Trophoblast cell (in vitro differentiated cells and primary cell): ENCODE measurements around the gene ZNF423.

Experiments used
- DNase-seq, 2 donors: peaks; one replicate each; pipeline ENCODE4 v3.0.0-alpha.2; 2016
- H2AFZ ChIP-seq: 2 replicates; pipeline ENCODE4 v1.6.1; 2013; ENCODE audit warnings: low read length, moderate library complexity, mild to moderate bottlenecking; ENCODE audit not compliant: insufficient read depth, poor library complexity
- H2AK5ac ChIP-seq: 2 replicates; pipeline ENCODE4 v1.6.1; 2013; ENCODE audit warnings: mild to moderate bottlenecking, low read length
- H2BK120ac ChIP-seq: 2 replicates; pipeline ENCODE4 v1.6.1; 2013; ENCODE audit warnings: low read length, mild to moderate bottlenecking, moderate library complexity; ENCODE audit not compliant: insufficient read depth, poor library complexity
- H2BK12ac ChIP-seq: 2 replicates; pipeline ENCODE4 v1.6.1; 2013; ENCODE audit warnings: mild to moderate bottlenecking, low read length, moderate library complexity
- H2BK5ac ChIP-seq: 2 replicates; pipeline ENCODE4 v1.6.1; 2013; ENCODE audit warnings: low read length, low read depth, moderate library complexity, mild to moderate bottlenecking; ENCODE audit not compliant: poor library complexity
- H3K14ac ChIP-seq: 2 replicates; pipeline ENCODE4 v1.6.1; 2013; ENCODE audit warnings: mild to moderate bottlenecking, low read length
- H3K18ac ChIP-seq: 2 replicates; pipeline ENCODE4 v1.6.1; 2013; ENCODE audit warnings: mild to moderate bottlenecking, low read length
- H3K23ac ChIP-seq: 2 replicates; pipeline ENCODE4 v1.6.1; 2013; ENCODE audit warnings: low read length
- H3K27ac ChIP-seq: 2 replicates; pipeline ENCODE4 v1.5.1; 2013; ENCODE audit warnings: low read depth, mild to moderate bottlenecking, inconsistent platforms, low read length, moderate library complexity
- H3K27me3 ChIP-seq: 2 replicates; pipeline ENCODE4 v1.6.1; 2013; ENCODE audit warnings: inconsistent platforms, mild to moderate bottlenecking, low read length, moderate library complexity; ENCODE audit not compliant: insufficient read depth
- H3K36me3 ChIP-seq, 2 experiments: 1 replicate in 1 of 2; 2 replicates in 1 of 2; pipeline ENCODE4 v1.6.1; 2013; ENCODE audit warnings: low read length in 2 of 2, mild to moderate bottlenecking in 2 of 2, moderate library complexity in 1 of 2; ENCODE audit not compliant: insufficient read depth in 2 of 2, control insufficient read depth in 1 of 2
- H3K4ac ChIP-seq: 2 replicates; pipeline ENCODE4 v1.6.1; 2013; ENCODE audit warnings: low read depth, mild to moderate bottlenecking, low read length, moderate library complexity
- H3K4me1 ChIP-seq, 2 experiments: 1 replicate in 1 of 2; 2 replicates in 1 of 2; pipeline ENCODE4 v1.6.1; 2013; ENCODE audit warnings: low read length in 2 of 2, mild to moderate bottlenecking in 2 of 2, moderate library complexity in 1 of 2; ENCODE audit not compliant: insufficient read depth in 2 of 2, control insufficient read depth in 1 of 2
- H3K4me2 ChIP-seq: 2 replicates; pipeline ENCODE4 v1.6.1; 2013; ENCODE audit warnings: inconsistent platforms, mild to moderate bottlenecking, low read length, moderate library complexity
- H3K4me3 ChIP-seq: 2 replicates; pipeline ENCODE4 v1.5.1; 2013; ENCODE audit warnings: mild to moderate bottlenecking, low read depth, low read length, inconsistent platforms
- H3K79me1 ChIP-seq: one replicate; pipeline ENCODE4 v1.6.1; 2013; ENCODE audit warnings: low read length
- H3K79me2 ChIP-seq: 2 replicates; pipeline ENCODE4 v1.6.1; 2013; ENCODE audit warnings: low read length, mild to moderate bottlenecking; ENCODE audit not compliant: control insufficient read depth, insufficient read depth, poor library complexity
- H3K9ac ChIP-seq: 2 replicates; pipeline ENCODE4 v1.6.1; 2013; ENCODE audit warnings: mild to moderate bottlenecking, low read length
- H3K9me3 ChIP-seq: 2 replicates; pipeline ENCODE4 v1.6.1; 2013; ENCODE audit warnings: low read depth, mild to moderate bottlenecking, control low read depth, inconsistent platforms, low read length; ENCODE audit not compliant: insufficient read depth
- H4K12ac ChIP-seq: 2 replicates; pipeline ENCODE4 v1.6.1; 2013; ENCODE audit warnings: low read depth, mild to moderate bottlenecking, low read length, moderate library complexity
- H4K8ac ChIP-seq: 2 replicates; pipeline ENCODE4 v1.6.1; 2013; ENCODE audit warnings: low read depth, mild to moderate bottlenecking, low read length, moderate library complexity
- H4K91ac ChIP-seq: one replicate; pipeline ENCODE4 v1.6.1; 2013; ENCODE audit warnings: low read depth, mild to moderate bottlenecking, low read length, moderate library complexity
- WGBS: extraction: QIAGEN DNeasy Blood & Tissue Kit; methylation state at CpG from one replicate; pipeline ENCODE4 v1.1.7; 2013; ENCODE audit warnings: missing lambda C conversion rate; ENCODE audit not compliant: insufficient read length, insufficient coverage; ENCODE audit errors: extremely low coverage; 5-methylcytosine and 5-hydroxymethylcytosine counted together

ZNF423 gene

GRCh38 chr16:49647673-49648072, 208.2 kb downstream of the ZNF423 start:
- Histone ChIP-seq H4K12ac (no peak overlapping the region), H3K9me3 (peaks cover 3% of the 10 kb centered on the region), H3K4me2 (no peak overlapping the region), H4K8ac (no peak overlapping the region), H2AK5ac (no peak overlapping the region), H2BK5ac (no peak overlapping the region), H3K4me3 (no peak overlapping the region), H2AFZ (no peak overlapping the region), H4K91ac (no peak overlapping the region), H3K36me3 (no peaks in the 10 kb centered on the region), H2BK12ac (no peak overlapping the region), H3K9ac (no peak overlapping the region), H2BK120ac (no peak overlapping the region), H3K79me1 (peaks cover 2% of the 10 kb centered on the region), H3K4ac (no peak overlapping the region), H3K79me2 (no peaks in the 10 kb centered on the region), H3K27ac (no peak overlapping the region), H3K4me1 (no peaks in the 10 kb centered on the region), H3K23ac (no peak overlapping the region), H3K18ac (no peak overlapping the region), H3K27me3 (no peaks in the 10 kb centered on the region), H3K14ac (no peak overlapping the region)
- WGBS: no CpG with 5 or more reads among the region's 2 CpGs
- DNase-seq: peak in 1 of 2 donors; percentile 4

GRCh38 chr16:49645263-49645662, 210.6 kb downstream of the ZNF423 start:
- no peak overlapping the region for H4K12ac ChIP-seq
- H4K8ac ChIP-seq: no peak overlapping the region
- no peak overlapping the region for H3K9ac ChIP-seq
- no peak overlapping the region for H3K4me2 ChIP-seq
- H3K4ac ChIP-seq: no peak overlapping the region
- peaks cover under 1% of the 10 kb centered on the region for H3K79me1 ChIP-seq
- no peaks in the 10 kb centered on the region for H3K27me3 ChIP-seq
- no peak overlapping the region for H3K4me3 ChIP-seq
- H3K9me3 ChIP-seq: peaks cover 3% of the 10 kb centered on the region
- DNase-seq: no peak
- H3K79me2 ChIP-seq: no peaks in the 10 kb centered on the region
- H3K4me1 ChIP-seq: peaks cover 7 to 9% of the 10 kb centered on the region in 2 experiments
- H2BK5ac ChIP-seq: no peak overlapping the region
- no peak overlapping the region for H4K91ac ChIP-seq
- no peak overlapping the region for H3K14ac ChIP-seq
- no peak overlapping the region for H3K27ac ChIP-seq
- no peak overlapping the region for H3K18ac ChIP-seq
- no peaks in the 10 kb centered on the region for H3K36me3 ChIP-seq
- no peak overlapping the region for H2BK120ac ChIP-seq
- H2AK5ac ChIP-seq: no peak overlapping the region
- H2BK12ac ChIP-seq: no peak overlapping the region
- no peak overlapping the region for H3K23ac ChIP-seq
- no CpG with 5 or more reads among the region's 1 CpG for WGBS
- no peak overlapping the region for H2AFZ ChIP-seq

- Histone ChIP-seq H3K79me2 (no peaks in the 10 kb centered on the region), H3K4me1 (peaks cover 16 to 18% of the 10 kb centered on the region in 2 experiments), H3K9me3 (peaks cover 3% of the 10 kb centered on the region), H2AFZ (no peak overlapping the region), H3K23ac (no peak overlapping the region), H2BK5ac (no peak overlapping the region), H3K4me2 (no peak overlapping the region), H3K18ac (no peak overlapping the region), H4K8ac (no peak overlapping the region), H2AK5ac (peak overlapping the region; percentile 38), H3K36me3 (no peaks in the 10 kb centered on the region), H3K14ac (no peak overlapping the region), H3K27ac (no peak overlapping the region), H3K4ac (no peak overlapping the region), H3K27me3 (no peaks in the 10 kb centered on the region), H3K9ac (no peak overlapping the region), H3K79me1 (peaks cover 4% of the 10 kb centered on the region), H2BK120ac (no peak overlapping the region), H4K91ac (no peak overlapping the region), H4K12ac (no peak overlapping the region), H2BK12ac (no peak overlapping the region), H3K4me3 (no peak overlapping the region)
- no CpG with 5 or more reads among the region's 4 CpGs for WGBS
- DNase-seq: no peak
These were observed 211.8 kb downstream of the ZNF423 start for GRCh38 chr16:49644145-49644463.

- H3K18ac ChIP-seq: no peak overlapping the region
- no peak for DNase-seq
- no peak overlapping the region for H3K23ac ChIP-seq
- no peak overlapping the region for H3K14ac ChIP-seq
- no peak overlapping the region for H4K91ac ChIP-seq
- H3K79me1 ChIP-seq: peaks cover 4% of the 10 kb centered on the region
- H3K4me3 ChIP-seq: no peak overlapping the region
- H2BK5ac ChIP-seq: no peak overlapping the region
- H2BK12ac ChIP-seq: no peak overlapping the region
- H3K79me2 ChIP-seq: no peaks in the 10 kb centered on the region
- H4K8ac ChIP-seq: no peak overlapping the region
- peaks cover 18 to 19% of the 10 kb centered on the region in 2 experiments for H3K4me1 ChIP-seq
- H2BK120ac ChIP-seq: no peak overlapping the region
- peak overlapping the region; percentile 38 for H2AK5ac ChIP-seq
- H3K9me3 ChIP-seq: peaks cover 3% of the 10 kb centered on the region
- no peak overlapping the region for H2AFZ ChIP-seq
- WGBS: no CpG with 5 or more reads among the region's 6 CpGs
- H3K36me3 ChIP-seq: no peaks in the 10 kb centered on the region
- H3K9ac ChIP-seq: no peak overlapping the region
- H3K27ac ChIP-seq: no peak overlapping the region
- no peaks in the 10 kb centered on the region for H3K27me3 ChIP-seq
- H3K4ac ChIP-seq: no peak overlapping the region
- no peak overlapping the region for H4K12ac ChIP-seq
- no peak overlapping the region for H3K4me2 ChIP-seq
These were observed 212.3 kb downstream of the ZNF423 start for GRCh38 chr16:49643429-49644144.
